ENCODE data around the gene ATP9B. TPM values are rescaled to one million over a fixed set of nuclear protein-coding genes. Genes with fewer than 3 reads are reported as not detected.

ATP9B gene
- total RNA-seq, 2 experiments from 2014 or later: 61.9 to 63.5 TPM

- H3K4me1 ChIP-seq (ENCODE audit: insufficient read depth, low read length): peaks cover 55% of the 10 kb centered on the region
- H3K9me3 ChIP-seq (ENCODE audit: control insufficient read depth in 1 of 2, insufficient read depth in 1 of 2, low read length in 2 of 2): no peaks in the 10 kb centered on the region
- ChIA-PET CTCF (interaction anchor here (1.6 to 1.9 kb wide), 2 partner anchors 13 to 26 kb away, joined by 6 to 8 read pairs; no protein-coding TSS in a partner anchor), POLR2A (interaction anchor here (1.7 to 3.3 kb wide), 4 partner anchors 10 to 110 kb away, joined by 6 to 28 read pairs (median 16); partner anchors contain the start of gene NFATC1)
- intact Hi-C loops (cut with DNase I, micrococcal nuclease): loop anchor here (5.0 to 10.0 kb wide), 2 partner anchors 36 to 628 kb away; partner anchors contain the start of gene RBFA (in 1 of the 2)
- DNase-seq (peak in 1 of 14 experiments; percentile 32), ATAC-seq (ENCODE audit: poor library complexity) (no peak)
- Mint-ChIP-seq H3K27ac (peak overlapping the region; percentile 96), H3K4me1 (ENCODE audit: low read depth) (peaks cover 51% of the 10 kb centered on the region), H3K36me3 (ENCODE audit: low read depth) (peaks cover 47% of the 10 kb centered on the region), H3K4me3 (peak overlapping the region; percentile 90), H3K9me3 (no peaks in the 10 kb centered on the region), H3K27me3 (no peaks in the 10 kb centered on the region)
- peaks cover 28% of the 10 kb centered on the region for H3K36me3 ChIP-seq (ENCODE audit: insufficient read depth, low read length)
- peak overlapping the region; percentile 40 for H3K4me3 ChIP-seq (ENCODE audit: low read length)
- H3K27me3 ChIP-seq (ENCODE audit: control insufficient read depth in 1 of 2, insufficient read depth in 2 of 2, low read length in 2 of 2): no peaks in the 10 kb centered on the region
- peak overlapping the region; percentile 92 to 97 for H3K27ac ChIP-seq (ENCODE audit: low read depth in 1 of 2, low read length in 2 of 2)
- no peak for TF ChIP-seq CTCF (IDR thresholded peaks at IDR 0.05)
These were observed 337.5 kb downstream of the ATP9B start for GRCh38 chr18:79406708-79407107.

GRCh38 chr18:79409313-79409712, 340.1 kb downstream of the ATP9B start:
- no peak for ATAC-seq (ENCODE audit: poor library complexity)
- peaks cover 54% of the 10 kb centered on the region for H3K36me3 Mint-ChIP-seq (ENCODE audit: low read depth)
- POLR2A ChIA-PET: no interaction called here
- H3K9me3 ChIP-seq (ENCODE audit: control insufficient read depth in 1 of 2, insufficient read depth in 1 of 2, low read length in 2 of 2): no peaks in the 10 kb centered on the region
- H3K27me3 Mint-ChIP-seq: no peaks in the 10 kb centered on the region
- no peak overlapping the region for H3K4me3 ChIP-seq (ENCODE audit: low read length)
- H3K27me3 ChIP-seq (ENCODE audit: control insufficient read depth in 1 of 2, insufficient read depth in 2 of 2, low read length in 2 of 2): no peaks in the 10 kb centered on the region
- intact Hi-C loops (cut with DNase I, micrococcal nuclease): loop anchor here (5.0 to 10.0 kb wide), 2 partner anchors 33 to 625 kb away; partner anchors contain the start of gene RBFA (in 1 of the 2)
- CTCF ChIA-PET: no interaction called here
- H3K9me3 Mint-ChIP-seq: no peaks in the 10 kb centered on the region
- H3K36me3 ChIP-seq (ENCODE audit: insufficient read depth, low read length): peaks cover 53% of the 10 kb centered on the region
- peaks cover 51% of the 10 kb centered on the region for H3K4me1 Mint-ChIP-seq (ENCODE audit: low read depth)
- H3K4me3 Mint-ChIP-seq: no peak overlapping the region
- no peak for DNase-seq
- H3K4me1 ChIP-seq (ENCODE audit: insufficient read depth, low read length): peaks cover 30% of the 10 kb centered on the region
- no peak for TF ChIP-seq CTCF (IDR thresholded peaks at IDR 0.05)
- H3K27ac Mint-ChIP-seq: no peak overlapping the region
- no peak overlapping the region for H3K27ac ChIP-seq (ENCODE audit: low read depth in 1 of 2, low read length in 2 of 2)

GRCh38 chr18:79410171-79410641, 341.0 kb downstream of the ATP9B start:
- intact Hi-C loops (cut with DNase I, micrococcal nuclease): no loop called here
- Histone ChIP-seq H3K4me1 (ENCODE audit: insufficient read depth, low read length) (peaks cover 21% of the 10 kb centered on the region), H3K9me3 (ENCODE audit: control insufficient read depth in 1 of 2, insufficient read depth in 1 of 2, low read length in 2 of 2) (no peaks in the 10 kb centered on the region), H3K27me3 (ENCODE audit: control insufficient read depth in 1 of 2, insufficient read depth in 2 of 2, low read length in 2 of 2) (no peaks in the 10 kb centered on the region), H3K4me3 (ENCODE audit: low read length) (no peak overlapping the region), H3K36me3 (ENCODE audit: insufficient read depth, low read length) (peaks cover 61% of the 10 kb centered on the region), H3K27ac (ENCODE audit: low read depth in 1 of 2, low read length in 2 of 2) (no peak overlapping the region)
- Mint-ChIP-seq H3K9me3 (no peaks in the 10 kb centered on the region), H3K27me3 (no peaks in the 10 kb centered on the region), H3K4me3 (peak overlapping the region; percentile 11), H3K36me3 (ENCODE audit: low read depth) (peaks cover 53% of the 10 kb centered on the region), H3K27ac (no peak overlapping the region), H3K4me1 (ENCODE audit: low read depth) (peaks cover 49% of the 10 kb centered on the region)
- ChIA-PET POLR2A (no interaction called here), CTCF (no interaction called here)
- no peak for ATAC-seq (ENCODE audit: poor library complexity)
- DNase-seq: no peak
- no peak for TF ChIP-seq CTCF (IDR thresholded peaks at IDR 0.05)

Data from CD4-positive, alpha-beta T cell (primary cell).